Esophagus muscularis mucosa (tissue), 4 donors: Measurements from ENCODE around the gene ANKRD34A. TPM values are rescaled to one million over a fixed set of nuclear protein-coding genes. Genes with fewer than 3 reads are reported as not detected.
A peak's percentile ranks its signal among the peaks of the same experiment; 100 is the strongest.

ENCODE experiments used
- DNase-seq: peaks from one replicate; pipeline ENCODE4 v3.0.0-alpha.2; 2017; ENCODE audit errors: extremely low spot score
- H3K27ac ChIP-seq, 4 donors: fragments of 200-600 bp; sonication (generic); replicated peaks in 1 of 4; 1 replicate in 3 of 4; 2 replicates in 1 of 4; pipeline ENCODE4 v1.5.1; 2016 to 2019; ENCODE audit warnings: mild to moderate bottlenecking in 1 of 4
- H3K27me3 ChIP-seq, 4 donors: fragments of 200-600 bp; sonication (generic); one replicate each; pipeline versions ENCODE4 v1.5.1 to v1.6.0; 2016 to 2019
- H3K36me3 ChIP-seq, 4 donors: fragments of 200-600 bp; sonication (generic); one replicate each; pipeline ENCODE4 v1.5.1; 2016 to 2019
- H3K4me1 ChIP-seq, 4 donors: fragments of 200-600 bp; sonication (generic); one replicate each; pipeline ENCODE4 v1.5.1; 2016 to 2019
- H3K4me3 ChIP-seq, 4 donors: fragments of 200-600 bp; sonication (generic); 1 replicate in 2 of 4; 2 replicates in 2 of 4; pipeline ENCODE4 v1.5.1; 2016 to 2019; ENCODE audit warnings: mild to moderate bottlenecking in 4 of 4, moderate library complexity in 1 of 4
- H3K9me3 ChIP-seq, 4 donors: fragments of 200-600 bp; sonication (generic); 1 replicate in 3 of 4; 2 replicates in 1 of 4; pipeline ENCODE4 v1.5.1; 2016 to 2019
- EP300 ChIP-seq: sonication (generic); formaldehyde crosslinking; IDR thresholded peaks from one replicate; pipeline ENCODE4 v1.6.1; 2017; ENCODE audit warnings: antibody characterized with exemption
- POLR2A ChIP-seq: fragments of 450-650 bp; IDR thresholded peaks from one replicate; pipeline ENCODE4 v1.6.1; 2017; ENCODE audit warnings: antibody characterized with exemption, moderate library complexity, mild to moderate bottlenecking, low read depth
- POLR2AphosphoS5 ChIP-seq, 2 donors: sonication (generic); formaldehyde crosslinking; IDR thresholded peaks; one replicate each; pipeline ENCODE4 v1.6.1; 2017; ENCODE audit warnings: antibody characterized with exemption in 2 of 2
- WGBS: methylation state at CpG from one replicate; pipeline ENCODE4 v1.1.5; 2018; 5-methylcytosine and 5-hydroxymethylcytosine counted together
- intact Hi-C: fragments of 100-400 bp; cut with DNase I; formaldehyde crosslinking; loops from one replicate; pipeline ENCODE4 v1.15.1; 2023
- total RNA-seq, 4 donors: library from RNA; depleted of rRNA; stranded (reverse); fragments of >200 nt; gene quantifications; one replicate each; pipeline versions ENCODE4 v1.1.0 to v1.2.1, GENCODE V29; 2016
- TF ChIP-seq, protein P1 (sequence below), 3 experiments: fragments of 200-600 bp in 2 of 3; fragments of 450-650 bp in 1 of 3; sonication (generic) in 2 of 3; IDR thresholded peaks; one replicate each; pipeline ENCODE4 v1.5.1; 2017 to 2019; ENCODE audit warnings: antibody characterized with exemption in 3 of 3, mild to moderate bottlenecking in 2 of 3, moderate library complexity in 1 of 3

The ANKRD34A gene
- total RNA-seq, 4 donors from 2014 or later, result 0.66 to 1.7 (median 1.3) TPM

- H3K9me3 ChIP-seq, result no peaks in the 10 kb centered on the region
- H3K4me3 ChIP-seq, result peak overlapping the region in 2 of 4 donors; percentile 31 to 49
- DNase-seq, result no peak
- WGBS, result 86% methylated on average over 8 of the region's 8 CpGs
- peaks cover 42 to 62% (median 48%) of the 10 kb centered on the region in 4 donors for H3K4me1 ChIP-seq
- no peak for TF ChIP-seq POLR2AphosphoS5 (IDR thresholded peaks at IDR 0.05)
- TF ChIP-seq, protein P1, sequence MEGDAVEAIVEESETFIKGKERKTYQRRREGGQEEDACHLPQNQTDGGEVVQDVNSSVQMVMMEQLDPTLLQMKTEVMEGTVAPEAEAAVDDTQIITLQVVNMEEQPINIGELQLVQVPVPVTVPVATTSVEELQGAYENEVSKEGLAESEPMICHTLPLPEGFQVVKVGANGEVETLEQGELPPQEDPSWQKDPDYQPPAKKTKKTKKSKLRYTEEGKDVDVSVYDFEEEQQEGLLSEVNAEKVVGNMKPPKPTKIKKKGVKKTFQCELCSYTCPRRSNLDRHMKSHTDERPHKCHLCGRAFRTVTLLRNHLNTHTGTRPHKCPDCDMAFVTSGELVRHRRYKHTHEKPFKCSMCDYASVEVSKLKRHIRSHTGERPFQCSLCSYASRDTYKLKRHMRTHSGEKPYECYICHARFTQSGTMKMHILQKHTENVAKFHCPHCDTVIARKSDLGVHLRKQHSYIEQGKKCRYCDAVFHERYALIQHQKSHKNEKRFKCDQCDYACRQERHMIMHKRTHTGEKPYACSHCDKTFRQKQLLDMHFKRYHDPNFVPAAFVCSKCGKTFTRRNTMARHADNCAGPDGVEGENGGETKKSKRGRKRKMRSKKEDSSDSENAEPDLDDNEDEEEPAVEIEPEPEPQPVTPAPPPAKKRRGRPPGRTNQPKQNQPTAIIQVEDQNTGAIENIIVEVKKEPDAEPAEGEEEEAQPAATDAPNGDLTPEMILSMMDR (IDR thresholded peaks at IDR 0.05), result no peak
- intact Hi-C loops, result no loop called here
- H3K36me3 ChIP-seq, result no peaks in the 10 kb centered on the region
- H3K27me3 ChIP-seq, result no peaks in the 10 kb centered on the region
- H3K27ac ChIP-seq, result peak overlapping the region; percentile 79 to 85 (median 83)
Measured at GRCh38 chr1:146007489-146008133, 43.2 kb upstream of the ANKRD34A start.

DNA sequence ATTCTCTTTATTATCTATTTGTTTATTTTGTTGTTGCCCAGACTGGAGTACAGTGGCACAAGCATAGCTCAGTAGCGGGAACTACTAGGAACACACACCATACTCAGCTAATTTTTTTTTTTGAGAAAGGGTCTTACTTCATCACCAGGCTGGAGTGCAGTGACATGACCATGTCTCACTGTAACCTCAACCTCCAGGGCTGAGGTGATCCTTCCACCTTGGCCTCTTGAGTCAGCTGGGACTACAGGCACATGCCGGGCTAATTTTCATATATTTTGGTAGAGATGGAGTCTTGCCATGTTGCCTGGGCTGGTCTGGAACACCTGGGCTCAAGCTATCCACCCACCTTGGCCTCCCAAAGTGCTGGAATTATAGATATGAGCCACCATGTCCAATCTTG lies 37.3 kb upstream of the ANKRD34A start:
- TF ChIP-seq EP300 (no peak), POLR2A (no peak), POLR2AphosphoS5 (IDR thresholded peaks at IDR 0.05) (no peak)
- TF ChIP-seq, protein P1 (IDR thresholded peaks at IDR 0.05), result no peak
- peak overlapping the region; percentile 64 to 96 (median 94) for H3K27ac ChIP-seq
- no peaks in the 10 kb centered on the region for H3K36me3 ChIP-seq
- no peaks in the 10 kb centered on the region for H3K27me3 ChIP-seq
- DNase-seq, result no peak
- no peaks in the 10 kb centered on the region for H3K9me3 ChIP-seq
- whole genome bisulfite sequencing, result 95% methylated on average over 2 of the region's 2 CpGs
- H3K4me3 ChIP-seq, result peak overlapping the region in 1 of 4 donors; percentile 19
- H3K4me1 ChIP-seq, result peaks cover 57 to 81% (median 68%) of the 10 kb centered on the region in 4 donors
- intact Hi-C loops, result no loop called here

DNA sequence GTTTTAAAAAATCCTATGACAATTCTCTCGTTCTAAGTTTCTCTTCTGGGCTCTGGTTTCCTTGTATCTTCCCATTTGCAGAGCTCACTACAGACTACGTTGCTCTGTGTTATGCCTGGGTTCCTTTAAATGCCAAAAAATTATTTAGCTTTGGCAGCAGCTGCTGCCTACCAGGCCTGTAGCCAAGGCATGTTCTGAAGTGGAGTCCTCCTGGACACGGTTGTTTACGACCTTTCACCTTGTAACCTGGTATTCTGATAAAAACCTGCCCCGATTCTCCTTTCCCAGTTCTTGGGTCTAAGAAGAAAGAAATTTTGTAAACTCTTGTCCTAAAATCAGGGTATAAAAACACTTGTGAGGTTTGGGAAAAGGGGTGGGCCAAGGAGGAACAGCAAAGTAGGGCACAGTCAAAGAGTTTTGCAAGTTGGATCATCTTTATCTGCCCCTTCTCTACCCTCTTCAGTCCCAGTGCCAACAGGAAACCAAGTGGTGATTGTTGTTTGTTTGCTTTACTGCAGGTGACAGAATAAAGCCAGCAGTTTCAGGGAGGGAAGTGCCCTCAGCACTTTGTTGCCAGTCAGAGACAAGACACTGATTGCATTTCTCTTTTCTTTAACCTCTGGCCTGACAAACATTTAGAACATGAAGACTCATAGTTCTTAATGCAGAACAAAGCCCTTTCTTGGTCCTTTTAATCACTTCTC lies 35.1 kb upstream of the ANKRD34A start:
- H3K4me1 ChIP-seq, result peaks cover 34 to 58% (median 46%) of the 10 kb centered on the region in 4 donors
- no peak for DNase-seq
- no peaks in the 10 kb centered on the region for H3K9me3 ChIP-seq
- peak overlapping the region; percentile 70 to 85 (median 80) for H3K4me3 ChIP-seq
- peak overlapping the region; percentile 94 to 96 (median 96) for H3K27ac ChIP-seq
- TF ChIP-seq EP300 (no peak), POLR2AphosphoS5 (IDR thresholded peaks at IDR 0.05) (peak in 1 of 2 donors; percentile 79)
- TF ChIP-seq, protein P1 (IDR thresholded peaks at IDR 0.05), result no peak
- peaks cover 10 to 17% (median 13%) of the 10 kb centered on the region in 4 donors for H3K36me3 ChIP-seq
- intact Hi-C loops, result loop anchor here (2.0 kb wide), 1 partner anchor 17 kb away; no protein-coding TSS in a partner anchor
- H3K27me3 ChIP-seq, result no peaks in the 10 kb centered on the region
- 19% methylated on average over 5 of the region's 5 CpGs for whole genome bisulfite sequencing

GRCh38 chr1:145997718-145998023 lies 33.3 kb upstream of the ANKRD34A start:
- WGBS, result 8% methylated on average over 3 of the region's 3 CpGs
- intact Hi-C loops, result loop anchor here (2.0 kb wide), 1 partner anchor 15 kb away; no protein-coding TSS in a partner anchor
- no peaks in the 10 kb centered on the region for H3K27me3 ChIP-seq
- H3K36me3 ChIP-seq, result peaks cover 28 to 35% (median 31%) of the 10 kb centered on the region in 4 donors
- no peak for DNase-seq
- TF ChIP-seq, protein P1 (IDR thresholded peaks at IDR 0.05), result peak in 1 of 3 experiments; percentile 32
- TF ChIP-seq POLR2AphosphoS5 (IDR thresholded peaks at IDR 0.05) (no peak), EP300 (no peak)
- peaks cover 33 to 52% (median 45%) of the 10 kb centered on the region in 4 donors for H3K4me1 ChIP-seq
- peak overlapping the region; percentile 70 to 85 (median 80) for H3K4me3 ChIP-seq
- H3K9me3 ChIP-seq, result no peaks in the 10 kb centered on the region
- peak overlapping the region; percentile 94 to 96 (median 96) for H3K27ac ChIP-seq
